NCI-H2107 (cell line): ENCODE data around the gene HIRA.
"Not testable (repeated sequence)": the region's sequence is repeated elsewhere in the genome, so short reads cannot be mapped to it uniquely, and the experiment has no call there.

Source experiments
- DNase-seq: peaks from one replicate; lab custom pipeline; 2025; lab: John Stamatoyannopoulos, UW

The HIRA gene

GRCh38 chr22:19330205-19330604 is 101.3 kb downstream of the HIRA start:
- not testable (repeated sequence) for DNase-seq

GRCh38 chr22:19329454-19329853 is 102.1 kb downstream of the HIRA start:
- no peak for DNase-seq

- DNase-seq, result no peak
Measured at GRCh38 chr22:19325296-19325948, 106.1 kb downstream of the HIRA start.

- not testable (repeated sequence) for DNase-seq
Measured at GRCh38 chr22:19323420-19323819, 108.1 kb downstream of the HIRA start.

GRCh38 chr22:19321757-19322156 is 109.8 kb downstream of the HIRA start:
- DNase-seq, result no peak

GRCh38 chr22:19320136-19320535 is 111.4 kb downstream of the HIRA start:
- not testable (repeated sequence) for DNase-seq

GRCh38 chr22:19319281-19319680 is 112.3 kb downstream of the HIRA start:
- DNase-seq, result no peak

GRCh38 chr22:19317865-19318264 is 113.7 kb downstream of the HIRA start:
- DNase-seq, result no peak

GRCh38 chr22:19307872-19308271 is 123.7 kb downstream of the HIRA start:
- DNase-seq, result no peak

GRCh38 chr22:19306535-19306934 is 125.0 kb downstream of the HIRA start:
- DNase-seq, result not testable (repeated sequence)

- DNase-seq, result no peak
Measured at GRCh38 chr22:19304547-19304946, 127.0 kb downstream of the HIRA start.

- DNase-seq, result no peak
Measured at GRCh38 chr22:19303785-19304184, 127.7 kb downstream of the HIRA start.

- DNase-seq, result no peak
Measured at GRCh38 chr22:19295733-19296132, 135.8 kb downstream of the HIRA start.

GRCh38 chr22:19292458-19293230 is 138.9 kb downstream of the HIRA start:
- DNase-seq, result peak; percentile 45

GRCh38 chr22:19291580-19292457 is 139.7 kb downstream of the HIRA start, which contains the start of gene CLTCL1:
CLTCL1 (minus strand) TSS chr22:19291719; CDS start chr22:19291641, 78 bp downstream.
- no peak for DNase-seq

- DNase-seq, result no peak
Measured at GRCh38 chr22:19291218-19291579, 140.3 kb downstream of the HIRA start.

- no peak for DNase-seq
Measured at GRCh38 chr22:19290400-19291217, 140.9 kb downstream of the HIRA start.

GRCh38 chr22:19289475-19290161 is 141.9 kb downstream of the HIRA start:
- DNase-seq, result no peak

GRCh38 chr22:19287889-19288288 is 143.6 kb downstream of the HIRA start:
- no peak for DNase-seq

- DNase-seq, result peak; percentile 78
Measured at GRCh38 chr22:19287076-19287707, 144.3 kb downstream of the HIRA start.

GRCh38 chr22:19285831-19286230 is 145.7 kb downstream of the HIRA start:
- DNase-seq, result no peak
